Stimulated activated CD4-positive, alpha-beta T cell treated with anti-CD3 and anti-CD28 coated beads, Interleukin-4, amount 100 ng/mL, for 24 hours (primary cell): ENCODE results near the gene SCYL3.
"Not testable (repeated sequence)": the region's sequence is repeated elsewhere in the genome, so short reads cannot be mapped to it uniquely, and the experiment has no call there.

Source experiments
- DNase-seq: peaks from one replicate; pipeline ENCODE4 v3.0.0-alpha.2; 2020

The SCYL3 gene

DNA sequence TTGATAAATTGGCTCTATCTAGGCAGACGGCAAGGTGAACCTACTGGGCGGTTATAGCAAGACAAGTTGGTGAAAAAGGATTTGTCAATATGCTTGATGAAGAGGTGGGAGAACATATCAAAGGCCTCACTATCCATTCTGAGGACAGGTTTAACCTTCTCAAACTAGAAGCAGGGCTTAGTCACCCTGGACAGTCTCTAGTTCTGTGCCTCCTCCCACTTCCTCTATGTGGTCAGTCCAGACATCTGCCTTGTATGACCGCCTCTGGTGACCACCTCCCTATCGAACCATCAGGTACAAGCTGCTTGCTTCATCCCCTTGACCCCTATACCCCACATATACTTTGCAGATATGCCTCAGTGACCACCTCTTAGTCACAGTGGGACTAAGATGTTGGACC, 2.3 kb upstream of the SCYL3 start:
- DNase-seq = no peak

DNA sequence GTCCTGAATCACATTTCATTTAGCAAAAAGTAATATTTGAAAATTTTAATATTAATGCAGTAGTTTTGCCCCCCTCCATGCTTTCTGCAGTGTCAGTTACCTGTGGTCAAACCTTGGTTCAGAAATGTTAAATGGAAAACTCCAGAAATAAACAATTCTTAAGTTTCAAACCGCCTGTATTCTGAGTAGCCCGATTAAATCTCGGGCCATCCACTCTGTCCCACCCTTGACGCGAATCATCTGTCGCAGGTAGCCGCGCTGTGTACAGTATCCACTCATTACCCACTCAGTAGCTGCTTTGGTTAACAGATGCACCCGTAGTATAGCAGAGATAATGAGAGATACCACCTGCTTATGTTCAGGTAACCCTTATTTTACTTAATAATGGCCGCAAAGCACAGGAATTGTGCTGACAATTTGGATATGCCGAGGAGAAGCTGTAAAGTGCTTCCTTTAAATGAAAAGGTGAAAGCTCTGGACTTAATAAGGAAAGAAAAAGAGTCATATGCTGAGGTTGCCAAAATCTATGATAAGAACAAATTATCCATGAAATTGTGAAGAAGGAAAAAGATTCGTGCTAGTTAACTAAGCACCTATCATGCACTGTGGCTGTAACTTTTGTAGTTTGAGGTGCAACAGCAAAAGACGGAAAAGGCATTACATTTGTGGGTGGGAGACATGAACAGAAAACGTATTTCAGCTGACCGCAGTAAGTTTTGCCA, 889 bp upstream of the SCYL3 start:
- no peak for DNase-seq

DNA sequence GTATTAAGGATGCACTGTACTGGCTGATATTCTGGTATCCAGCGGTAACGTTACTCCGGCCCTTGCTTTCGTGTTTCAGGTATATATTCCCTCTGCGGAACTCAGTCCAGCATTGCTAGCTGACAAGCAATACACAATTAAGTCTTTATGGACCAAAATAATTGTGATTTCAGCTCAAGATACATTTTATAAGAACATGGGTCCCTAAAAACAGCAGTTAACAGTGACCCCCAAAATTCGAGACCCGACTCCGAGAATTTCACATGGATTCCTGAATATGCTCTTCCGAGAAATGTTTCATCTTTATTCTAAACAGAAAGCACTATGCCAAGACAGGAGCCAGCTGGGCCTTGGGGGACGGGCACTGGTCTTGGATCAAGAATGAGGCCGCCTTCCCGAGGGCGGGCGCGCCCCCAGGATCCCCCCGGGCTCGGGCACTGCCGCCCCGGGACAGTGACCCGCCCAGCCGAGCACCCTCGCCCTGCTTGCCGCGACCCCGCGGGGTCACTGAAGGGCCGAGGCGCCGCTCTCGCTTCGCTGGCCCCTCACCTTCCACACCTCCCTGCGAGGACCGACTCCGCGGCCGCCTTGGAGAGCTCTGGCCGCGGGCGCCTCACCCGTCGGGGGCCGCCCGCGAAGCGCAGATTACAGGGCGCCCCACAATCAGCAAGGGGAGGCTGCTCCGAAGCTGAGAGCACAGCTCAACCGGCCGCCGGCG, 610 bp downstream of the SCYL3 start:
- DNase-seq = peak; percentile 21

DNA sequence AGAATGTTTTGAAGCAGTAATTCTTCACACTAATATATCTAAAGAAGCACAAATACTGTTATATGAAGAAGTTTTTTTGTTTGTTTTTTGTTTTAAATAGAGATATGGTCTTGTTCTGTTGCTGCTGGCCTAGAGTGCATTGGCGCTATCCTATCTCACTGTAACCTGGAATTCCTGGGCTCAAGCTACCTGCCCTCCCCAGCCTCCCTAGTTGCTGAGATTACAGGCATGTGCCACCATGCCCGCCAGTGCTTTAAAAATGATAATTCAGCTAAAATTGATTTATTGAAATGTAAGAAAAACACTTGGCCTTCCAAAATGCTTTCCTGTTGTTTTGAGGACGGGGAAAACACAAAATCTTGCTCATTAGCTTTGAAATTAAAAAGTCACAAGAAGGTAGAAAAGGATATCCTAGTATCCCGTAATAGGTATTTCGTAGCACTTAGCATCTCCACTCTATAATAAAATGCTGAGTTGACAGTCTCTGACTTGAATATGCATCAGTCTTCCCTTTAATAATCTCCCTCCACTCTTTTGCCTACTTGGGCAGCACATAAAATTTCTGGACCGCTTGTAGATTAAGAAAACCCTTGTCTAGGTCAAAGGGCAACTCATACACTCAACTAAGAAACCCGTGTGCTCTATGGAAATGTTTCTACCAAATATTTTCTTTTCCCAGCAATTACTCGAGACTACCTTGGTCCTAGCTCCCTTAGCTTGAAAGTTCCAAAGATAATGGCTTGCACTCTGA, 1.3 kb downstream of the SCYL3 start:
- no peak for DNase-seq

DNA sequence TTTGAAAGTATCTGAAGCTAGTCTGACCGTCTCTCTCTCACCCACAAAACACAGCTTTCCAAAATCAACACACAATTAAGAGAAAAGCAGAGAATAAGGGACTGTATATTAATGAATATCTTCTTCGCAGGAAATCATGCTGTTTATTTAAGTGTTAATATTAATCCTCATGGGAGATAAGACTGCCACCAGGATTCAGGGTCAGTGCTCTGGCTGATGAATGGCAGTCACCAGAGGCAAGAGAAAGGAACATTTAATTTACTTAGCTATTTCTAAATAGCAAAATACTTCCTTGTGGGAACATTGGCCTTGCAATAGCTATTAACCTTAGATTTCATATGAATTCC, 2.2 kb downstream of the SCYL3 start:
- no peak for DNase-seq

DNA sequence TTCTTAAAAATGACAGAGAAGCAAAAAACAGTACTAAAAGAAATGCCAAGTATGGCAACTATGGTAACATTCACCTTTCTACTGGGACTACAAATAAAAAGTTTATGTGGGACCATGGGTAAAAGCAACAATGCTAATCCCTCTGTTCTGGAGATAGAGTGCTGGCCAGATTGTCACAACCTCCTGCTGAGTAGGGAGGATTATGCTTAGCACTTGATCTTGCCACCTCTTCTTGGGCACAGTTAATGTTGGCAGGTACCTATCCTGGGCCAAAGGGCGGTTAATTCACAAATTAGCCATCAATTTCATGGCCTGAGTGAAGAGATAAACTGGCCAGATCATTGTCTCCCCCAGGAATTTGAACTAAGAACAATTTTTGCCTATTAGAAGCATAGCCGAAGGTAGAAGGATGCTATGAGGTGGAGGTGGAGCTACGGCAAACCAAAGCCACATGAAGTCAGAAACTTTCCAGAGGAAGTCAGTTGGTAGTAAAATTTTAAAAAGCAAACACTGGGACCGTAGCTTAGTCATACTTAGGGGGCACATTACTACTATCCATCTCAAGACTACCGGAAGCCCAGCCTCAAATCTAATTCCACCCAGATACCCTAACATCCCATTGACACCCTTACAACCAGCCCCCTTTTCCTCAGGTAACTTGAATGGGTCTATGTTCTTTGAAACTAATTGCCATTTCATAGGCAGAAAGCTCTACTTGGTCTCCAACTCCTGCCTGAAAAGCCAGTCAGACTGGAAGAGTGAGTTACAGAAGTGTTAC, 2.7 kb downstream of the SCYL3 start:
- peak; percentile 37 for DNase-seq

DNA sequence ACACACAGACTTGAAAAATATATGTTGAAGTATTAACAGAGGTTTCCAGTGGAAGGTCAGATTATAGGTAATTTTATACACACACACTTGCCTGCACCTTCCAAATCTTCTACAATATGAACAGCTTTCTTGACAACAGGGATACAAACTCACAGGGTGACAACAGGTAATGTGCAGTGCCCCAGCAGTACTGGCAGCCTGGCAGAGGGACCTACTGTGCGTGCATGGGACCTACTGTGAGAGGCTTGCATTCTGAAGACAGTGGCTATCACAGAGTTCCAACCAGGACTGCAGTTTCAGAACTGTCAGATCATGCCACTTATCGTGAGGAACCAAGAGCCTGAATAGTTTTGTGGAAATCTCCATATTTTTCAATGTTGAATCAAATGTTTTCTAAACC, 3.8 kb downstream of the SCYL3 start:
- DNase-seq = no peak

DNA sequence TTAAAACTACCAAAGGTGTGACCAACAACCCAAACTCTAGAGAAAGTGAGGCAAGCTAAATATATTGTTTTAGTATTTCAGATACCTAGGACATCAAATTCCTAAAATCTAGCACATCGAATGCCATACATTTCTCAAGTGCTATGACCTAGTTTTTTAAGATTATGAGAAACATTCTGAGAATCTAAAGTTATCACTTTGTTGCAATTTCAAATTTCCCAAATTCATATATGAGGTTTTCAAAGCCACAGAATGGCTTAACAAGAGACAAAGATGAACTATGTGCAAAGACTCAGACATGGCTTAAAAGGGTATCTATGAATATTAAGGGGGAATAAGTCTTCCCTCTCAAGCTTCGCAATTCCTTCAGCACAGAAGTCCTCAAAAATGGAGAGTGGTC, 6.8 kb downstream of the SCYL3 start:
- DNase-seq = no peak

DNA sequence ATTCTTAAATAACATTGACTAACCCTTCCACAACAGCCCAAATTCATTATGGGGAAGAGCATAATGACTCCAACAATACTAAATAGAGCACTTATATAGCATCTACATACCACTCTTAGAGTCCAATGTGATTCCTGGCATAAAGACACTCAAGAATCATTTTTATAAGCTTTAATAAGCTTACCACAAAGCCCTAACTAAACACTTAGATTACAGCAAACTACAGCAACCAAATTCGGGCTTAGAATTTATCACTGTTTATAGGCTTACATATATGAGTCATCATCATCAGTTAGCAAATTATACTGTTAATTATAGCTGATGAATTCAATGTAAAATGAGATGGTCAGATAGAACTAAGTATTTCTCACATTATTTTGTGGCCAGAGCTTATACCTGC, 7.3 kb downstream of the SCYL3 start:
- DNase-seq = no peak

DNA sequence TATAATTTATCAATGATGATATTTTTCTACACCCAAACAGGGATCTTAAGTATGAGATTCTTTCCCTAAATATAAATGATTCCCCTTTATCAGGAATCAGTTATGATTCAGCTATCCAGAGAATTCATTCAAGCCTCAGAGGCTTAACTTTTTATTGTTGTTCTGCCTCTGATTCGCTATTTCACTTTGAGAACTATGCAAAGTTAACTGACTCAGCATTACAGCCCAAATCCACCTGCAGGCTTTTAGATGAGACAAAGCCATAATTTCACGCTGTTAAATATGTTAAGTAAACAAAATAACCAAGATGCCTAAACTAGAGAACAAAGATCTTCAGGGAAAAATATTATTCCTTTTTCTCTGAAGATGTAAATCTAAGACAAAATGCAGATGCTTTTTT, 8.5 kb downstream of the SCYL3 start:
- no peak for DNase-seq

DNA sequence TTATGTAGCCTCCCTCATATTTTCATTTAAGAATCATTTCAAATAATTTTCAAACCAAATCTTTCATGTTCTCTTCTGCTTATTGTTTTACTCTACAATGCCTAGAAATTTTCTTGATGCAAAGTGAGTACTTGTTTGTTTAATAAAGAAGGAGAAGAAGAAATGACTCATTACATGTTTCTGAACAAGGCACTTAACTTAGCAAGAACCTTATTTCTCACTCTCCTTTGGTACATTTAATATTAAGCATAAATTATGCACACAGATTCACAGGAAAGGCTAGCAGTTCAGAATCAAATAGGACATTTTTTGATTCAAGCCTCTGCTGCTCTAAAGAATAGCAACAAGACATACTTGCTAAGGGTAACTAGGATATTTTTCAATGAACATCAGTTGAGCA, 9.1 kb downstream of the SCYL3 start:
- DNase-seq = no peak

DNA sequence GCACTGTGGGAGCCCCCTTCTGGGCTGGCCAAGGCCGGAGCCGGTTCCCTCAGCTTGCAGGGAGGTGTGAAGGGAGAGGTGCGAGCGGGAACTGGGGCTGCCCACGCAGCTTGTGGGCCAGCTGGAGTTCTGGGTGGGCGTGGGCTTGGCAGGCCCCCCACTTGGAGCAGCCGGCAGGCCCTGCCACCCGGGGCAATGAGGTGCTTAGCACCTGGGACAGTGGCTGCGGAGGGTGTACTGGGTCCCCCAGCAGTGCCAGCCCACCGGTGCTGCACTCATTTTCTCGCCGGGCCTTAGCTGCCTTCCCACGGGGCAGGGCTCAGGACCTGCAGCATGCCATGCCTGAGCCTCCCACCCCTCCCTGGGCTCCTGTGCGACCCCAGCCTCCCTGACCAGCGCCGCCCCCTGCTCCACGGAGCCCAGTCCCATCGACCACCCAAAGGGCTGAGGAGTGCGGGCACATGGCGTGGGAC, 11.6 kb downstream of the SCYL3 start:
- DNase-seq = no peak

DNA sequence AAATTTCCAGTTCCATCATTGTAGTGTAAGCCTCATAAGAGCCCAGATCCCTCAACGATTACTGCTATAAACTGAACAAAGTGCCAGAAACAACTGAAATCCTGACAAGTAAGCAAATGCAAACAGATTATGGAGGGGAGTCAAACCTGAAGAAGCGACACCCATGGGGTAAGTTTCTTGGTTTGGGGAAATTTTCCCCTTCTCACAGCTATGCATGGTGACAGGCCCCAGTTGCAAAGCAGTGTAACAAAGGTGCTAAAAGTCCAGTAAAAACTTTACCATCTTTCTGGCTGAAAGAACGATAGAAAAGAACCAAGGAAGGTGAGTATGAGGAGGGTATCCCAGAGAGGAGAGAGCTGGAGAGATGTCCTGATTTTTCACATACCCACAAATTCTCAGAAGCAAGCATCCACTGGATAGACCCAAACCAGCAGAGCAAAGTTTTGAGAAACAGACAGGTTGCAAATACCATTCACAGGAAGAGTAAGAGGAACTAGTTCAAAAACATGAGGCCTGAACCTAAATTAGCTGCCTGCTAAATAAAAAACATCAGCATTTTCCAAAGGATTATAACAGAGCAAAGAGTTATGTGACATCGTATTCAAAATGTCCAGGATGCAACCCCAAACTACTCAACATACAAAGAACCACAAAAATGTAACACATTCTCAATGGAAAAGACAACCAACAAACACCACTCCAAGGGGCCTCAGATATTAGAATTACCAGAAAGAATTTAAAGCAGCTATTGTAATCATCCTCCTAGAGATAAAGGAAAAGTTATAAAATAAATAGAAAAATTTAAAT, 14.5 kb downstream of the SCYL3 start:
- DNase-seq = no peak

DNA sequence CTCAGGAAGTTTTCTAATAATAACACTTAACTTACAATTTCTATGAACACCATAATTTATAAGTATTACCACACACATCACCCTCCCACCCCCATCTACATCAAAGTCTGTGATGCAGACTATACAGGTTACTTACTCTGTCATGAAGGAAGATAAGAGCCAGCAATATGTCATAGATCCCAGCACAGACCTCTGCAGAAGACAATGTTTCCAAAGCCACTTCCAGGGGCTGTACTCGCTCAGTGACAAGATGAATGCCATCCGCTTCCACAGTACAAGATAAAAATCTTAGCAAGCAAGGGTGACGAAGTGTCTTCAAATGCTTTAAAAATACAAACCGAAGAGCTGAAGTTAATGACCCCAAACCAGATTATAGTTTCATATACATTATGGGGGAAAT, 15.2 kb downstream of the SCYL3 start:
- DNase-seq = no peak

DNA sequence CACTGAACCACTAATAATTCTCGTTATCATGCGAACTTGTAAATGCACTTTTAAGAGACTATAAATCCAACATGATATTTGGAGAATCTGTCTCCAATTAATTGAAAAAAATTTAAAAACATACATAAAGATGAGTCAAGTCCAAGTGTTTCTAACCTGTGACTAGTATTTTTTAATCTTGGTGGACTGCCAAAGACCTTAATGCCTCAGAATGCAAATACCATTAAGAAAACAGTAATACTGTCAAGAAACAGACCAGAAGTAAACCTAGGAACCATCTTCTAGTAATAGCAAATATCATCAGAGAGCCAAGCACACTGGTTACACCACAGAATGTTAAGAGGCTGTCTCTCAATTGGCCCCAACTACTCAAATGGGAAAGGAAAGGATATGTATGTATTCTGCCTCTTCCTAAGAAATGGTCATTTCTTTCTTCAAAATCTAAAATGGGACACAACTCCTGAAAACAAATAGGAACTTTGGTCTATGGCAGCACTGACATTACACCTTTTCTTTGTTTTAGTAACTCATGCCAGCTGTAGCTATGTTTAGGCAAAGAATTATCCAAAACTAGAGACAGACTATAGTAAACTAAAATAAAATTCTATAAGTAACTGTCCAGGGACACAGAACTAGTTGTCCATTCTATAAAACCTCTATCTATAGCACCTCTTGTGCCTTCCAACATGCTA, 15.8 kb downstream of the SCYL3 start:
- DNase-seq = no peak

DNA sequence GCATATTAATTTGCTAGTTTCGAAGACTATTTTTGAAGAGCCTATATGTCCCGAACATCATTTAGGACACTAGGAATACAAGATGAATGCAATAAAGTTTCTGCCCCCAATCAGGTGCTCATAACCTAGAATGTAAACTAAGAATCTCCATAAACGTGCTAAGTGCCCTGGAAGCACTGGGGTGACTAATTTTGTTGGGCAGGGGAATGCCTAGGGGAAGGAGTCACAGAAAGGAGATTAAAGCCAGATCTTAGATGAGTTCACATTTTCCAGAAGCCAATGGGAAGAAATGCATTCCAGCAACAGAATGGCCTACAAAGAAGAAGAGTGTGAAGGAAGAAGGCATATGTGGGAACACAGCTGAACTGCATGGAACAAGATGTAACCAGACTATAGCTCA, 19.5 kb downstream of the SCYL3 start:
- no peak for DNase-seq

DNA sequence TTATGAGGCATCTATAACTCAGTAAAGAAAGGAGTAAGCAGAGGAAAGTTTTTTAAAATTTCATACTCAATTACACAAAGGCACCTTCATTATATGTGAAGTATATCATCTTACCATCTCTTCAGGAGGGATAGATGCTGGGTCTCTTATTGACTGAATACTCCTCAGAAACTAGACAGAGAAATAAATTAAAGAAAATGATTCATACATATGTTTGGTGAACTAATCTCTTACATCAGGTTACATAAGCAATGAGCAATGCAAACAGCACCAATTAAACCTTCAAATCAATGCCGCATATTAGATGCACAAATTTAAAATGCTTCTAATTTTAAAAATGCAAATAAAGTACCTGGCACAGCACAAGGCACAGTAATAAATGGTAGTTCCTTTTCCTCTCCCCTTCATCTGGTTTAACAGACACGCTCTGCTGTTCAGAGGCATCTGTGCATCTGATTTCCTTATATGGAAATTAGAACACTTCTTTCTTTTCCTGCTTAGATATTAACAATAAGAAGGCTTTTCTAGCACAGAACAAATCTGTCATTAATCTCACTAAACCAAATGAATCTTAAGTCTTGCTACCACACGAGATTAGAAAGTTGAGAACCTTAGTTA, 20.0 kb downstream of the SCYL3 start:
- DNase-seq = no peak

DNA sequence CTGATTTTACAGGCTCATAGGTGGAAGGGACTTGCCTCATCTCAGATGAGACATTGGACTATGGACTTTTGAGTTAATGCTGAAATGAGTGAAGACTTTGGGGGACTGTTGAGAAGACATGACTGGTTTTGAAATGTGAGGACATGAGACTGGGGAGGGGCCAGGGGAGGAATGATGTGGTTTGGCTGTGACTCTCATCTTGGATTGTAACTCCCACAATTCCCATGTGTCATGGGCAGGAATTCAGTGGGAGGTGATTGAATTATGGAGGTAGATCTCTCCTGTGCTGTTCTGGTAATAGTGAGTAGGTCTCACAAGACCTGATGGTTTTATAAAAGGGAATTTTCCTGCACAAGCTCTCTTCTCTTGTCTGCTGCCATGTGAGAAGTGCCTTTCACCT, 20.8 kb downstream of the SCYL3 start:
- DNase-seq = no peak

DNA sequence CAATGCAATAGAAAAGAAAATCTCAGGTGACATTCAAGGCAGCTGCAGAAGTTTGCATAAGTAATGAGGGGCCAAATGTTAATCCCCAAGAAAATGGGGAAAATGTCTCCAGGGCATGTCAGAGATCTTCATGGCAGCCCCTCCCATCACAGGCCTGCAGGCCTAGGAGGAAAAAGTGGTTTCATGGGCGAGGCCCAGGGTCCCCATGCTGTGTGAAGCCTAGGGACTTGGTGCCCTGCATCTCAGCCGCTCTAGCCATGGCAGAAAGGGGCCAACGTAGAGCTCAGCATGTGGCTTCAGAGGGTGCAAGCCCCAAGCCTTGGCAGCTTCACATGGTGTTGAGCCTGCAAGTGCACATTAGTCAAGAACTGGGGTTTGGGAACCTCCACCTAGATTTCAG, 21.7 kb downstream of the SCYL3 start:
- not testable (repeated sequence) for DNase-seq

DNA sequence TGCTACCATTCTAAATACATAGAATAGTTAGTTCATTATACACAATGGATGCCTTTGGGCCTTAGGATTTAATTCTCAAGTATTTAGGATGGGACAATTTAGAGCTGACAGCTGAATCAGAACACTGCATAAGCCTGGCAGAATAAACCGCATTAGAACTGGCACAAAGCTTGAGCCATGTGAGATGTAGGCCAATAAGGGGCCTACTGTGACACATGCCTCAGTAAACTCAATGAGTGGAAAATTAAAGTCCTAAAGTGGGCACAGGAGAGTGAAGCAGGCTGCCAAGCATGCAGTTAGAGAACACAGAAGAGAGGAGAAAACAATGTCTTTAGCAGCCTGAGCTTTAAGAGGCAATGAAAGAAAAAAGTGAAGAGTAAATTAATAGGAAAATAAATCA, 24.3 kb downstream of the SCYL3 start:
- no peak for DNase-seq

DNA sequence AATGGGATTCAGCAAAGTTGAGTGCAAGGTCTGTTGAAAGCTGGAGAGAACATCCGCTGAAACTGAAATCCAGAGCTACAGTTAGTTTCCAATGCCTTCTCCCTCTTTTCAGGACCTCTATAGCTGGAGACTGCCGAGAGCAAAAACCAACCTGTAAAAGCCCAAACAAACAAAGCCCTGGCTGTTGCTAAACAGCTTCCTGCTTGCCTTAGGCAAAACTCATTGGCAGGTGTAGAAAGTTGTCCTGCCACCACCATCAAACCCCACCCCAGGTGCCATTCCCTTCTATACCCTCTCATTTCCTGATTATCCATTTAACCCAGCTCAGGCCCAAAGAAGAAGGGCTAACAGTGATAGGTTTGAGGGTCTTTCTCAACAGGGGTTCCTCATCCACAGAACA, 24.7 kb downstream of the SCYL3 start:
- no peak for DNase-seq
